Activated CD4-positive, CD25-positive, alpha-beta regulatory T cell treated with anti-CD3 and anti-CD28 coated beads, Interleukin-2, amount 50 U/mL, for 24 hours (primary cell): ENCODE results near the gene AK5.

ENCODE experiments used
- ATAC-seq, 2 donors: fragments of 150-1000 bp; cut with Tn5 transposase; one replicate each; pipeline ENCODE4 v1.10.0; 2021; ENCODE audit warnings: mild to moderate bottlenecking in 1 of 2, moderate library complexity in 1 of 2

The AK5 gene

DNA sequence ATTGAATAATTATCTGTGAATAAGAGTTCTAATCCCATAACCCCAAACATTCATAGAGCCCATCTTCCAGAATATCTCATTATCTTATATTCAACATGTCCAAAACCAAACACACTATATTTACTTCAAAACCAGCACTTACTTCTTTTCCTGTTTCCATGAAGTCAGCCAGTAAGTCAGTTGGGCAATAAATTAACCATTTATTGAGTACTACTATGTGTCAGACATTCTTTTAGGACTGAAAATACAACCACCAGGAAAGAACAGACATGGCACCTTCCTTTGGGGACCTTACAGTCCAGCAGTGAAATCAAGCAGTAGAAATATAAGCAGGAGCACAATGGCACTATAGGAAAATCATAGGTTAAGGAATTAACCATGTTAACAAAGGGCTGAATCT, 8.8 kb downstream of the AK5 start:
- no peak for ATAC-seq

- ATAC-seq = no peak
Measured at GRCh38 chr1:77292551-77292950, 10.7 kb downstream of the AK5 start.

DNA sequence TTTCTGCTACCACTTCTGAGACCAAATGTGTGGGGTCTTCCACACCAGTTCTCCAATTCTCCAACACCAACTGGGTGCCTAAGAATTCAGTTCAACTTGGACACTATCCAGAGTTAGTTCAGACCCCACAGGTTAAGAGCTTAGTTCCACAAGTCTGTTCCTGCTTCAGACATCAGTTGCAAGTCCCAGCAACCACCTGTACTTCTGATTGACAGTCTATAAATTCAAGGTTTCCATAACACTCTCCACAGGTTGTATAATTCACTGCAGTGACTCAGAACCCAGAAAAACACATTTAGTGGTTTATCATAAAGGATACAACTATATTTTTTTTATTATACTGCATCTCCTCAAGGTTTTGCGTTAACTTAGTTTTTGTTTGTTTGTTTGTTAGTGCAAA, 18.7 kb downstream of the AK5 start:
- ATAC-seq = no peak

- ATAC-seq = peak in 1 of 2 donors; percentile 58
Measured at GRCh38 chr1:77303387-77303786, 21.6 kb downstream of the AK5 start.

DNA sequence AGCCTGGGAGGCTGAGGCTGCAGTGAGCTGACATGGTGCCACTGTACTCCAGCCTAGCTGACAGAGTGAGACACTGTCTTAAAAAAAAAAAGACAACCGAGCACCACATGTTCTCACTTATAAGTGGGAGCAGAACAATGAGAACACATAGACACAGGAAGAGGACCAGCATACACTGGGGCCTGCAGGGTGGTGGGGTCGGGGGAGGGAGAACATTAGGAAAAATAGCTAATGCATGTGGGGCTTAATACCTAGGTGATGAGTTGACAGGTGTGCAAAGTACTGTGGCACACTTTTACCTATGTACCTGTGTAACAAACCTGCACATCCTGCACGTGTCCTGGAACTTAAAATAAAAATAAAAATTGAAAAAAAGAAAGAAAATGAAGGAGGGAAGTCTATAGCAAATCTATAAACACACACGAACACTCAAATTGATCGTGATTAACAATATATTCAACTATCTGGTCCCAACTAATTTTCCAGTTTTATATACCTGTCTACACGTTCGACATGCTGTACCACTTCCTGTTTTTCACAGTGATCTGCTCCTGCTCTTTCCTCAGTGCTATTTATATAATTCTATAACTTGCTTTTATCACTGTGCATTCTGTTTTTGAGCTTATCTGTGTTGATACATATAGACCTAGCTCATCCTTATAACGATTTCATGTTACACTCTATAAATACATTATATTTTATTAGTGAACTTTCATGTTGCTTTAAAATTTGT, 27.2 kb downstream of the AK5 start:
- no peak for ATAC-seq

DNA sequence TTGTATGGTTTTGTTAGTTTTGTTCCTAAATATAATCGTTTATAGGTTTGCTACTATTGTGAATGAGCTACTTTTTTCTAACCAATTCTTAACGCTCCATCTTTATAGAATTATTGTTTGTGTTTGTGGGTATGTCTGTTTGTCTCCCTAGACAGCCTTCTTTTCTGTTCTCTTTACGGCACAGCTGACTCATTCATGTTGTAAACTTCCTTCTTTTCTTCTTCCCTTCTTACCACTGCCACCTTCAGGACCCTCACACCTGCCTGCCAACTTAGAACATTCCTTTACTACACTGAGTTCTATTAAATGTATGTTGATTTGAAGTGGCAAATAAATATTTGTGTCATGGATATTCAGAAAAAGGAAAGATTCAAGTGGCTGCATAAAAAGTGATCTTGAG, 29.1 kb downstream of the AK5 start:
- no peak for ATAC-seq

DNA sequence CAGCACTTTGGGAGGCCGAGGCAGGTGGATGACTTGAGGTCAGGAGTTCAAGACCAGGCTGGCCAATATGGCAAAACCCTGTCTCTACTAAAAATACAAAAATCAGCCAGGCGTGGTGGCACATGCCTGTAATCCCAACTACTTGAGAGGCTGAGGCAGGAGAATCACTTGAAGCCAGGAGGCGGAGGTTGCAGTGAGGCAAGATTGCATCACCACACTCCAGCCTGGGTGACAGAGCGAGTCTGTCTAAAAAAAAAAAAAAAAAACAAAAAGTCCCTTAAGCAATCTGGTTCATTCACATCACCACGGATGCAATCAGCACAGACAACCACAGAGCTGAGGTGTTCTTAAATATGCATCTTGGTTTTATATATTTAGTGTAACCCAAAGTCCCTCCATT, 30.5 kb downstream of the AK5 start:
- peak; percentile 36 to 51 for ATAC-seq

DNA sequence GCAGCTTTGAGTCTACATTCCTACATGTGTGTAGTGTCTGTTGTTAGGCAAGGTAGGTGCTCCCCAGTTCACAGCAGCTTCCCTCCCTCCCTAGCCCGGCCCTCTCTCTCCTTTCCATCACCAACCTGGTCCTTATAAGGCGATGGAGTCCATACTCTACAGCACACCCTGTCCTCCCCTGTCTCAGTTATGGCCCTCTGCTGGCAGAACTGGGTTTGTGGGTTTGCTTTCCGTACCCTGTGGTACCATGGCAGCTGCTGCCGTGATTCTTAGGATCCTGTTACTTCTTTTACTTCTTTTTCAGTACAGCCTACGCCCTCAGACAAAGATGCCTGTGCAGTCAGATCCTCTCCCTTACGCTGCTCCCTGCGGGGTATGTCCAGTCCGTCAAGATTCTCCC, 31.7 kb downstream of the AK5 start:
- peak; percentile 60 to 63 for ATAC-seq

- ATAC-seq = no peak
Measured at GRCh38 chr1:77316006-77316405, 34.2 kb downstream of the AK5 start.

DNA sequence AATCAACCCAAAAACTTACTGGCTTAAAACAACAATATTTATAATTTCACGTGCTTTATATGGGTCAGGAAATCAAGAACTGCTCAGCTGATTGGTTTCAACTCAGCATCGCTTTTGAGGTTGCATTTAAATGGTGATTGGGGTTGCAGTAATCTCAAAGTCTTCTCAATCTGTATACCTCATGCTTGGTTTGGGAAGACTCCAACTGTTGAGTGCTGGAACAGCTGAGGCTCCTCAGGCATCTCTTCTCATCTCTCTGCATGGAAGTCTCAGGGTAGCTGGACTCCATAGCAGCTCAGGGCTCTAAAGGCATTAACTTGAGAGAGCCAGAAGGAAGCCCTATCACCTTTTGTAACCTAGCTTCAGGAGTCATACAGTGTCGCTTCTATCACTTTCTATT, 35.1 kb downstream of the AK5 start:
- no peak for ATAC-seq

- ATAC-seq = no peak
Measured at GRCh38 chr1:77319036-77319705, 37.4 kb downstream of the AK5 start.

- ATAC-seq = no peak
Measured at GRCh38 chr1:77322061-77322900, 40.5 kb downstream of the AK5 start.

DNA sequence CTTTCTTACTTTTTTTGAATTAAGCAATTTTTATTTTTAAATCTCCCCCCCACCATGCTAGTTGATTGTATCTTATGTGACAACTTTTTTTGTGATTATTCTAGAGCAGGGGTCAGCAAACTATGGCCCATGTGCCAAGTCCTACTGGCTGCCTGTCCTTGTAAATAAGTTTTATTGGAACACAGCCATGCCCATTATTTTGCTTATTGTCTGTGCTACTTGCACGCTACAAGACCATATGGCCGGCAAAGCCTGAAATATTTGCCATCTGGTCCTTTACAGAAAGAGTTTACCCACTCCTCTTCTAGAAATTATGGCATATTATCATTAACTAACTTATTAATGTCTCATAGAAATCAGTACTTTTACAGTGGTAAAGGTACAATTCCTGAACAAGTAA, 51.7 kb downstream of the AK5 start:
- ATAC-seq = no peak

- no peak for ATAC-seq
Measured at GRCh38 chr1:77336729-77337128, 54.9 kb downstream of the AK5 start.

DNA sequence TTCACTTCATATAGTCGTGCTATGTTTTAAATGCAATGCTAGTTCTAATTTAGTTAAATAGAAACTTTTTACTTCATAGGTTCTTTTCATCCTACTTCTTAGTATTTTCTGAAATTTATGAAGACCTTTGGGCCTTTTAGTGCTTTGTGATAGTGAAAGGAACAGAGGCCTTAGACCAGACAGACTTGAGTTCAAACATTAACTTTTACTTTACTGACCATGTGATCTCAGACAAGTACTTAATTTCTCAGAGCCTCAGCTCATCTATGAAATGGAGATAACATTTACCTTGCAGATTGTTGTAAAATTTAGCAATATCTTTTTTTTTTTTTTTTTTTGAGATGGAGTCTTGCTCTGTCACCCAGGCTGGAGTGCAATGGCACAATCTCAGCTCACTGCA, 57.5 kb downstream of the AK5 start:
- ATAC-seq = no peak

DNA sequence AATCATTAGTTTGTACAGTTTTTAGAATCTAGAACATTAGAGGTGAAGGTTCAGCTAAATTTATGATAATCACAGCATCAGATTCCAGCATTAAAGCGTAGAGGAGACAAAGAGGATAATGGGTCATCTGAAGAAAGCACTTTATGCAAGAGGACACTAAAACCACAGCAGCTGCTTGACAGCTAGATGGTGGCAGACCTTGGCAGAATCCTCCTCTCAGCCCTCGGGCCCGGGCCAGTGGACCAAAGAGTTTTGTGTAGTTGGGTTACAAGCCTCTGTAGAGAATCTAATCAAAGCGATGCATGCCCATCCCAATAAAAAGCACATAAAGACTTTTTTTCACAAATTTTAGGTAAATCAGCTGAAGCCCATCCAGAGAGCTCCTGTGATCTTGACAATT, 59.4 kb downstream of the AK5 start:
- no peak for ATAC-seq

- ATAC-seq = no peak
Measured at GRCh38 chr1:77342745-77343144, 60.9 kb downstream of the AK5 start.

GRCh38 chr1:77347646-77348045, 65.8 kb downstream of the AK5 start:
- ATAC-seq = peak; percentile 27 to 51

DNA sequence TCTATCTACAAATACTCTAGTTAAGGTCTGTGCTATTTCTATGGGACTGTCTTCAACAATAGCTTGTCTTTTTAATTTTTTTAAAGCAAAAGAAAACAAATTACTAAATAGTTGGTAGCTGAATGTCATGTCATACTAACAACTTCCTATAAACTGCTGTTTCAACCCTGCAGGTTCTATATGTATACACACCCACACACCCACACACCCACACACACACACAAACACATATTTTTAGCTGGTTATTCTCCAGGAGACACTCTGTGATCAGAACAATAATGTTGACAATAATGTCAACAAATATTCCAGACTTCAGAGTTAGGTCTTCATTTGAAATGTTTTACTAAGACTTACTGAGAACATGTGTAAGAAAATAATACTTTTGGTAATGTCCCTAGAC, 66.7 kb downstream of the AK5 start:
- no peak for ATAC-seq

- ATAC-seq = no peak
Measured at GRCh38 chr1:77349275-77349674, 67.5 kb downstream of the AK5 start.

- no peak for ATAC-seq
Measured at GRCh38 chr1:77350012-77350770, 68.4 kb downstream of the AK5 start.

DNA sequence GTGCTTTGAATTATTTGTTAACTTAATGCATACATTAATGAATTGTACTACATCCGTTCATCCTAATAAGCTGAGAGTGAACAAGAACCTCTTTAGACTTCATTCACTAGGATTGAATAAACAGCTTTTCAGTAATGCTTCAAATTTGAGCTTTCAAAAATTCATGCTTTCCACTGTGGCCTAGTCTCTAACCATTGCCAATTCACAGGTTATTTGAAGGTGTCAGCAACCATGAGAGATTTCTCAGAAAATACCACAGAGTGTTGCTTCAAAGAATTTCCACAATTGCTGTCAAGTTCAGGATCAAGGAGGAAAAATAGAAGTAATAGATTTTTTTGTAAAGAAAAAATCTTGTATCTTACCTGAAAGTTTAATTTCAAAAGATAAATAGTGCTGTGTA, 72.7 kb downstream of the AK5 start:
- no peak for ATAC-seq

- ATAC-seq = no peak
Measured at GRCh38 chr1:77355010-77355409, 73.2 kb downstream of the AK5 start.
